CD14-positive monocyte (primary cell): ENCODE measurements around the gene PODXL2. TPM values are rescaled to one million over a fixed set of nuclear protein-coding genes. Genes with fewer than 3 reads are reported as not detected.

Experiments used
- DNase-seq, 3 donors: peaks; one replicate each; pipeline ENCODE4 v3.0.0-alpha.2; 2011 to 2022
- H2AFZ ChIP-seq: 2 replicates; pipeline ENCODE4 v1.6.0; 2012; ENCODE audit warnings: mild to moderate bottlenecking, low read depth, low read length, inconsistent platforms; ENCODE audit not compliant: insufficient read depth, poor library complexity, severe bottlenecking
- H3K27ac ChIP-seq, 2 donors: 1 replicate in 1 of 2; 2 replicates in 1 of 2; pipeline ENCODE4 v1.5.1; 2012 to 2013; ENCODE audit warnings: low read length in 2 of 2, control low read depth in 1 of 2, inconsistent platforms in 1 of 2, low read depth in 1 of 2, mild to moderate bottlenecking in 1 of 2
- H3K27me3 ChIP-seq, 2 donors: one replicate each; pipeline versions ENCODE4 v1.6.0 to v1.6.1; 2011 to 2013; ENCODE audit warnings: low read length in 2 of 2; ENCODE audit not compliant: control insufficient read depth in 2 of 2, insufficient read depth in 2 of 2
- H3K36me3 ChIP-seq, 2 donors: replicated peaks in 1 of 2; 1 replicate in 1 of 2; 2 replicates in 1 of 2; pipeline versions ENCODE4 v1.5.1 to v1.6.1; 2012 to 2013; ENCODE audit warnings: low read length in 2 of 2, control low read depth in 1 of 2, inconsistent platforms in 1 of 2, mild to moderate bottlenecking in 1 of 2; ENCODE audit not compliant: insufficient read depth in 2 of 2, control insufficient read depth in 1 of 2
- H3K4me1 ChIP-seq, 2 donors: 1 replicate in 1 of 2; 2 replicates in 1 of 2; pipeline versions ENCODE4 v1.5.1 to v1.6.1; 2012 to 2013; ENCODE audit warnings: low read length in 2 of 2, control low read depth in 1 of 2, inconsistent platforms in 1 of 2, mild to moderate bottlenecking in 1 of 2, moderate library complexity in 1 of 2; ENCODE audit not compliant: insufficient read depth in 2 of 2, control insufficient read depth in 1 of 2
- H3K4me2 ChIP-seq: replicated peaks from 2 replicates; pipeline ENCODE3; 2012; ENCODE audit warnings: low read length, moderate library complexity, mild to moderate bottlenecking; ENCODE audit not compliant: poor library complexity, severe bottlenecking; ENCODE audit errors: extremely low read depth
- H3K4me3 ChIP-seq, 3 experiments: fragments of 200-600 bp in 1 of 3; sonication (generic) in 1 of 3; replicated peaks in 1 of 3; 1 replicate in 2 of 3; 2 replicates in 1 of 3; pipeline ENCODE4 v1.5.1; 2011 to 2013; ENCODE audit warnings: low read length in 3 of 3, mild to moderate bottlenecking in 3 of 3, control low read depth in 2 of 3, low read depth in 2 of 3, inconsistent platforms in 1 of 3, moderate library complexity in 1 of 3
- H3K79me2 ChIP-seq: 2 replicates; pipeline ENCODE4 v1.6.0; 2012; ENCODE audit warnings: mild to moderate bottlenecking, control low read depth, inconsistent platforms, low read length, moderate library complexity; ENCODE audit not compliant: insufficient read depth
- H3K9ac ChIP-seq: 2 replicates; pipeline ENCODE4 v1.6.0; 2017; ENCODE audit warnings: low read length, mild to moderate bottlenecking; ENCODE audit not compliant: insufficient read depth, poor library complexity, severe bottlenecking
- H3K9me3 ChIP-seq, 2 donors: replicated peaks in 1 of 2; 1 replicate in 1 of 2; 2 replicates in 1 of 2; pipeline versions ENCODE4 v1.5.1 to v1.6.1; 2012 to 2013; ENCODE audit warnings: low read length in 2 of 2, control low read depth in 1 of 2; ENCODE audit not compliant: control insufficient read depth in 1 of 2, insufficient read depth in 1 of 2
- H4K20me1 ChIP-seq: 2 replicates; pipeline ENCODE4 v1.6.0; 2012; ENCODE audit warnings: mild to moderate bottlenecking, low read length, control low read depth, moderate library complexity; ENCODE audit not compliant: insufficient read depth
- H3K27ac Mint-ChIP-seq, 7 donors: one replicate each; pipeline ENCODE4 v1.8.0; 2020; ENCODE audit warnings: mild to moderate bottlenecking in 7 of 7, mixed read lengths in 7 of 7, moderate library complexity in 6 of 7, inconsistent platforms in 2 of 7
- H3K27me3 Mint-ChIP-seq, 3 donors: one replicate each; pipeline ENCODE4 v1.8.0; 2021 to 2022; ENCODE audit warnings: low read depth in 3 of 3, mild to moderate bottlenecking in 3 of 3, mixed read lengths in 3 of 3, moderate library complexity in 3 of 3, inconsistent platforms in 1 of 3
- H3K36me3 Mint-ChIP-seq, 2 donors: one replicate each; pipeline ENCODE4 v1.8.0; 2020; ENCODE audit warnings: mixed read lengths in 2 of 2, inconsistent platforms in 1 of 2, mild to moderate bottlenecking in 1 of 2
- H3K4me1 Mint-ChIP-seq: one replicate; pipeline ENCODE4 v1.8.0; 2020; ENCODE audit warnings: mild to moderate bottlenecking, mixed read lengths
- H3K4me3 Mint-ChIP-seq, 2 donors: one replicate each; pipeline ENCODE4 v1.8.0; 2020; ENCODE audit warnings: mild to moderate bottlenecking in 2 of 2, mixed read lengths in 2 of 2, moderate library complexity in 1 of 2
- H3K9me3 Mint-ChIP-seq, 7 donors: one replicate each; pipeline ENCODE4 v1.8.0; 2020 to 2022; ENCODE audit warnings: mixed read lengths in 7 of 7, mild to moderate bottlenecking in 6 of 7, moderate library complexity in 6 of 7, inconsistent platforms in 2 of 7
- CTCF ChIP-seq: fragments of 200-600 bp; IDR thresholded peaks from one replicate; pipeline ENCODE4 v1.8.0; 2022; ENCODE audit warnings: antibody characterized with exemption, mild to moderate bottlenecking
- WGBS: methylation state at CpG from one replicate; pipeline ENCODE4 v1.1.5; 2013; ENCODE audit warnings: missing lambda C conversion rate; ENCODE audit not compliant: insufficient coverage; 5-methylcytosine and 5-hydroxymethylcytosine counted together
- intact Hi-C, 2 donors: fragments of 100-400 bp; cut with micrococcal nuclease; formaldehyde crosslinking; loops; one replicate each; pipeline versions ENCODE4 v1.15.0 to v1.15.1; 2023
- polyA plus RNA-seq, 3 donors: library from polyadenylated mRNA; depleted of rRNA in 1 of 3; unstranded in 2 of 3; stranded (reverse) in 1 of 3; fragments of 300-500 nt in 2 of 3; fragments of >200 nt in 1 of 3; fragmentation: Illumina TruSeq in 2 of 3; gene quantifications; 1 replicate in 2 of 3; 2 replicates in 1 of 3; pipeline ENCODE4 v1.2.3, GENCODE V29; 2012 to 2021

PODXL2 gene
- polyA plus RNA-seq, 3 donors, result 0.33 to 0.64 (median 0.43) TPM

GRCh38 chr3:127688416-127689265, 59.7 kb downstream of the PODXL2 start:
- no peaks in the 10 kb centered on the region for H3K36me3 Mint-ChIP-seq
- Histone ChIP-seq H3K4me1 (peaks cover 4% of the 10 kb centered on the region in 2 donors), H3K9ac (no peak overlapping the region), H3K36me3 (no peaks in the 10 kb centered on the region), H3K27ac (no peak overlapping the region), H3K27me3 (no peaks in the 10 kb centered on the region), H4K20me1 (no peaks in the 10 kb centered on the region), H2AFZ (no peak overlapping the region), H3K79me2 (no peaks in the 10 kb centered on the region), H3K4me3 (no peak overlapping the region), H3K9me3 (no peaks in the 10 kb centered on the region), H3K4me2 (no peak overlapping the region)
- DNase-seq, result no peak
- no peaks in the 10 kb centered on the region for H3K9me3 Mint-ChIP-seq
- intact Hi-C loops, result loop anchor here in 1 of 2 donors (5.0 kb wide), 1 partner anchor 144 kb away; no protein-coding TSS in a partner anchor
- H3K4me1 Mint-ChIP-seq, result peaks cover 11% of the 10 kb centered on the region
- TF ChIP-seq CTCF, result no peak
- H3K4me3 Mint-ChIP-seq, result no peak overlapping the region
- peaks cover 0 to 1% (median 0%) of the 10 kb centered on the region in 3 donors for H3K27me3 Mint-ChIP-seq
- WGBS, result 94% methylated on average over 18 of the region's 20 CpGs
- H3K27ac Mint-ChIP-seq, result no peak overlapping the region

- Histone ChIP-seq H3K9ac (no peak overlapping the region), H3K4me3 (no peak overlapping the region), H2AFZ (no peak overlapping the region), H4K20me1 (no peaks in the 10 kb centered on the region), H3K9me3 (no peaks in the 10 kb centered on the region), H3K36me3 (no peaks in the 10 kb centered on the region), H3K27me3 (no peaks in the 10 kb centered on the region), H3K4me2 (no peak overlapping the region), H3K79me2 (no peaks in the 10 kb centered on the region), H3K4me1 (no peaks in the 10 kb centered on the region), H3K27ac (no peak overlapping the region)
- no peak for TF ChIP-seq CTCF
- Mint-ChIP-seq H3K4me1 (peaks cover 4% of the 10 kb centered on the region), H3K9me3 (no peaks in the 10 kb centered on the region), H3K27ac (peak overlapping the region in 1 of 7 donors; percentile 3), H3K4me3 (no peak overlapping the region), H3K27me3 (peaks cover 0 to 1% (median 0%) of the 10 kb centered on the region in 3 donors), H3K36me3 (no peaks in the 10 kb centered on the region)
- 95% methylated on average over 16 of the region's 19 CpGs for WGBS
- intact Hi-C loops, result loop anchor here in 1 of 2 donors (5.0 kb wide), 1 partner anchor 143 kb away; no protein-coding TSS in a partner anchor
- no peak for DNase-seq
These were observed 60.4 kb downstream of the PODXL2 start for GRCh38 chr3:127689266-127689860.
